Measurements from ENCODE around the gene C1orf116.

C1orf116 gene

GRCh38 chr1:207077012-207077411 is 44.5 kb upstream of the C1orf116 start:
- TF ChIP-seq, protein P1, sequence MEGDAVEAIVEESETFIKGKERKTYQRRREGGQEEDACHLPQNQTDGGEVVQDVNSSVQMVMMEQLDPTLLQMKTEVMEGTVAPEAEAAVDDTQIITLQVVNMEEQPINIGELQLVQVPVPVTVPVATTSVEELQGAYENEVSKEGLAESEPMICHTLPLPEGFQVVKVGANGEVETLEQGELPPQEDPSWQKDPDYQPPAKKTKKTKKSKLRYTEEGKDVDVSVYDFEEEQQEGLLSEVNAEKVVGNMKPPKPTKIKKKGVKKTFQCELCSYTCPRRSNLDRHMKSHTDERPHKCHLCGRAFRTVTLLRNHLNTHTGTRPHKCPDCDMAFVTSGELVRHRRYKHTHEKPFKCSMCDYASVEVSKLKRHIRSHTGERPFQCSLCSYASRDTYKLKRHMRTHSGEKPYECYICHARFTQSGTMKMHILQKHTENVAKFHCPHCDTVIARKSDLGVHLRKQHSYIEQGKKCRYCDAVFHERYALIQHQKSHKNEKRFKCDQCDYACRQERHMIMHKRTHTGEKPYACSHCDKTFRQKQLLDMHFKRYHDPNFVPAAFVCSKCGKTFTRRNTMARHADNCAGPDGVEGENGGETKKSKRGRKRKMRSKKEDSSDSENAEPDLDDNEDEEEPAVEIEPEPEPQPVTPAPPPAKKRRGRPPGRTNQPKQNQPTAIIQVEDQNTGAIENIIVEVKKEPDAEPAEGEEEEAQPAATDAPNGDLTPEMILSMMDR (IDR thresholded peaks at IDR 0.05; ENCODE audit: low read depth, low read length, missing control alignments), result no peak
- no peak for DNase-seq (ENCODE audit: low read depth)
- in situ Hi-C loops (cut with HindIII; ENCODE audit: low sequenced_read_pairs), result no loop called here
- no peak overlapping the region for H3K4me3 ChIP-seq (ENCODE audit: low read depth, low read length)

- H3K4me3 ChIP-seq (ENCODE audit: low read depth, low read length), result no peak overlapping the region
- TF ChIP-seq, protein P1 (IDR thresholded peaks at IDR 0.05; ENCODE audit: low read depth, low read length, missing control alignments), result no peak
- in situ Hi-C loops (cut with HindIII; ENCODE audit: low sequenced_read_pairs), result no loop called here
- DNase-seq (ENCODE audit: low read depth), result no peak
These were observed 43.8 kb upstream of the C1orf116 start for GRCh38 chr1:207076181-207076955.

DNA sequence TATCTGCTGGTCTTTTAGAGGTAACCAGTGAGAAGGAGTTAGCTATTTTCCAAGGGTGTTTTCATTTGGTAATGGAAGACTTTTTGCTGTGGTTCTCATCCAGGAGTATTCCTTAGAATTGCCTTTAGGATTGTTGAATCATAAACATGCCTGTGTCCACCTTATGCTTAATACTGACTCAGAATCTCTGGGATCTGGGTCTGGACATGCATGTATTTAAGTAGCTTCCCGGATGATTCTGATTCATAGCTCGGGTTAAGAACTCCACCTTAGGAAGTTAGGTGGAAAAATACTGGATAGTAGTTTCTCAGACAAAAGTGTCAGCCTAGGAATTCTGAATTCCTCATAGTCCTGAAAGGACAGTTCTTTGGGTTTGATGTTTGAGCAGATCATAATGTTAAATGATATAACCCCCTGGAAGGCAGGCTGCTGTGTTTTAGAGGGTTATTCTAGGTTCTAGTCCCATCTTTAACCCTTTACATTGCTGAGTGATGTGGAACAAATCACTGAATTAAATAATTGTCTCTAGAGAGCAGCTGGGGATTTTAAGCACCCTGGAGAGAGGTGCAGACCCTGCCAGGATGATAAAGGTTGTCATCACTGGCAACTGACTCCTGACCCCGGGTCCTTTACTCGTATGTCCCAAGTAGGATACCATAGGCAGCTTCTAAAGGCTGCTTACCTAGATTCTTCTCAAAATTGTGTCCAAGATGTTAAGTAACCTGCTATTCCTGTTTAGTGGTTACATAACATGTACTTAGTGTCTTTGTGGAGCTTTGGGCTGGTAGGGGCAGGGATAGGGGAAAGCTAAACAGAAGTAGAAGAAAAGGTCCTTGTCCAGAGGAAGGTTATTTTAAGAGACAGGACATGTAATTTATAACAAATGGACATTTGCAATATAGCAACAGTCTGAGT is 41.6 kb upstream of the C1orf116 start:
- in situ Hi-C loops (cut with HindIII; ENCODE audit: low sequenced_read_pairs), result no loop called here
- TF ChIP-seq, protein P1 (IDR thresholded peaks at IDR 0.05; ENCODE audit: low read depth, low read length, missing control alignments), result no peak
- DNase-seq (ENCODE audit: low read depth), result no peak
- H3K4me3 ChIP-seq (ENCODE audit: low read depth, low read length), result no peak overlapping the region

GRCh38 chr1:207072233-207072632 is 39.7 kb upstream of the C1orf116 start:
- H3K4me3 ChIP-seq (ENCODE audit: low read depth, low read length), result no peak overlapping the region
- no peak for DNase-seq (ENCODE audit: low read depth)
- in situ Hi-C loops (cut with HindIII; ENCODE audit: low sequenced_read_pairs), result no loop called here
- TF ChIP-seq, protein P1 (IDR thresholded peaks at IDR 0.05; ENCODE audit: low read depth, low read length, missing control alignments), result no peak

- TF ChIP-seq, protein P1 (IDR thresholded peaks at IDR 0.05; ENCODE audit: low read depth, low read length, missing control alignments), result no peak
- in situ Hi-C loops (cut with HindIII; ENCODE audit: low sequenced_read_pairs), result no loop called here
- no peak overlapping the region for H3K4me3 ChIP-seq (ENCODE audit: low read depth, low read length)
- no peak for DNase-seq (ENCODE audit: low read depth)
These were observed 38.9 kb upstream of the C1orf116 start for GRCh38 chr1:207071426-207071825.

GRCh38 chr1:207070811-207071210 is 38.3 kb upstream of the C1orf116 start:
- TF ChIP-seq, protein P1 (IDR thresholded peaks at IDR 0.05; ENCODE audit: low read depth, low read length, missing control alignments), result no peak
- DNase-seq (ENCODE audit: low read depth), result no peak
- H3K4me3 ChIP-seq (ENCODE audit: low read depth, low read length), result no peak overlapping the region
- in situ Hi-C loops (cut with HindIII; ENCODE audit: low sequenced_read_pairs), result no loop called here
